Stimulated activated CD8-positive, alpha-beta memory T cell treated with anti-CD3 and anti-CD28 coated beads, Interleukin-15, amount 100 ng/mL, for 4 hours (primary cell): ENCODE measurements around the gene CENPX.

Source experiments
- DNase-seq, 2 donors: peaks; one replicate each; pipeline ENCODE4 v3.0.0-alpha.2; 2020; ENCODE audit warnings: low read depth in 2 of 2

The CENPX gene

DNA sequence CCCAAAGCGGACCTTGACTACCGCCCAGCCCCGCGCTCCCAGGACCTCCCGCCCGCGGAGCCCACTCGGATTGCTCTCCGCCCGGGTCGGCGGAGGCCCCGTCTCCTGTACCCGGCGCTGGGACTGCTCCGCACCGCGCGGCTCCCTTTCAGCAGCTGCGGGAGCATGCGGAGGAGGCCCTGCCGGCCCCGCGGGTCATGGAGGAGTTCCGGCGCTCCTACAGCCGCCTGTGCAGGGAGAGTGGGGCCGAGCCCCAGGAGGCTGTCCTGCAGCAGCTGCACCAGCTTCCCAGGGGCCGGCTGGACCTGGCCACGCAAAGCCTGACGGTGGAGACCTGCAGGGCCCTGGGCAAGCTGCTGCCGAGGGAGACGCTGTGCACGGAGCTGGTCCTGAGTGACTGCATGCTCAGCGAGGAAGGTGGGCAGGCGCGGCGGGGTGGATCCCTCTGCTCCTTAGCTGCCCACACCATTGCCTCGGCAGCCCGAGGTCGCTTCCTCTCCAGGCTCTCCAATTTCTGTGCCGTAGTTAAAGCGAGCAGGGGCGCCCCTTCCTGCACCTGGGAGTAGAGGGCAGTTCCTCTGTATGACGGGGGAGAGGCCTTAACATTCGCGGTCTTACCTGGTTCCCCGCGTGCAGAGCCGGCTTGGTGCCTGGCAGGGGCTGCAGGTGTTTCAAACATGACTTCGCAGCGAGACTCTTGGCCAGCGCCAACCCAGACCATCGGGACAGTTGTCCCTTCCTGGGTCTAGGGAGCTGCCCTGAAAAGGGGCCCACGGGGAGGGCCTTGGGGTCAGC, 966 bp upstream of the CENPX start:
- DNase-seq: no peak

- DNase-seq: peak; percentile 99 to 100
Measured at GRCh38 chr17:82022981-82023446, 336 bp upstream of the CENPX start, which contains the start of gene LRRC45. LRRC45 (plus strand) TSS chr17:82023305; CDS start chr17:82023644, 339 bp downstream.

DNA sequence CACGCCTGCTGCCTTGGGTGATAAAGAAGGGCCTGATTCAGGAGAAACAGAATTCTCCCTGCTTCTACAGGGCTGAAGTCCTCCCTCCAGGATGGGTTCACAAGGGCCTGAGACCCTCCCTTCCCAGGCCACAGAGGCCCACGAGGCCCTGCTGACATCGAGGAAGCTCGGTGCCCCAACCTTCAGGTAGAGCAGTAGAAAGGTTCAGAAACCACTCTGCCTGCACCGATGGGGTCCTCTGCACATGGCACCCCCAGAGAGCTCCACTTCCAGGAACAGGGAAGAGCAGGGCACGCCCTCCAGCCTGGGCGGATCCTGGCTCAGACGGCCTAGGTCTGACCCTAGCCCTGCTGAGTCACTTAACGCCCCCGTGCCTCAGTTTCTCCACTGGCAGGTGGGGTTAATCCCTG, 773 bp downstream of the CENPX start:
- DNase-seq: no peak

DNA sequence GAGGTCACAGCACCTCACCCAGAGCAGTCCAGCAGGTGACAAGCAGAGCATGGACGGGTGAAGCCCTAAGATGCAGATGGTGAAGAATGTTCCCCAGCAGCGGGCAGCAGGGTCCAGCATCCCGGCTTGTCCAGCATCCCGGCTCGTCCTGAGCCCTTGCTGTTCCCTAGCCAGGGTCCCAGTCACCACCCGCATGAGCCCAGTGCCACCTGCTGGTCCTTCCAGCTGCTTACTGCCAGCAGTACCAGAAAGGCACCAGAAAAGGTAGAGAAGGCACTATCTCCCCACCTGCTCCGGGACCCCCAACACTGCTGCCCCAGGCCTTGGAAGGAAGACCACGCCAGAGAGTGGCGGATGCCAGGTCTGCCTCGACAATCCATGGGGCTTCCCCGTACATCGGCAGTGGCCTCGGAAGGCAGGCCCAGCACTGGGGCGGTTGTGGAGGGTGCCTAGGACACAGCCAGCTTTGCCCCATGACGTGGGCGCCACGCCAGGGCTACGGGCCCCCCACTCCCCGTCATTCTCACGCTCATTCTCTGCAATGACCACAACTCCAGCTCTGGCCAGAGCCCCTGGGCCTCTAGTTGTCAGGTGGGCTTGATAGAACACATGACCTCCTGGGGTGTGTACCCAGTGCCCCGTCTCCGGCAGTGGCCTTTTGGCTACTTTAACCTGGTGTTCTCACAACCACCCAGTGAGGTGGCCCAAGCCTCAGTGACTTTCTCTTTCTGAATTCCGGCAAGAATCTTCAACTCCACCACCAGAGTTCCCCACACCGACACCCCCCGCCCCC, 1.4 kb downstream of the CENPX start:
- no peak for DNase-seq

DNA sequence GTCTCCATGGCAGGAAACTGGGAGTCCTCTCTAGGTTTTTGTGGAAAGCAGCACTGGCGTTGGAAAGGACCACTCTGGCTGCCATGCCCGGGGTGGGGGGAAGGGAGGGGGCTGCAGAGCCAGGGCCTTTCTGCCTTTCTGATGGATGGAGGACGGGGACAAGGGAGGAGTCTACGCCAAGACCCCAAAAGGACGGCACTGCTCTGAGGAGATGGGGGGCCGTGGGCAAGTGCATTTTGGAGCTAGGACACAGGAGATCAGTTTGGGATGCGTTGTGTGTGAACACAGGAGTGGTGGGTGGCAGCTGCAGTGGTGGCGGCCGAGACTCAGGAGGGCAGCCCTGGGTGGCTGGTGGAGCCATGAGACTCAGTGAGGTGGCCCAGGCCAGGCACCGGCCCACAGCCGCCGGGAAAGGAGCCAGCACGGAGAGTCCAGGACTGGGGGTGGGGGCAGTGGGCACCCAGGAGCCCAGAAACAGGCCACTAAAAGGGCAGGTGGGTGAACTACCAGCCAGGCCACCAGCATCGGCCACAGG, 2.0 kb downstream of the CENPX start:
- no peak for DNase-seq

GRCh38 chr17:82019690-82020571, 2.7 kb downstream of the CENPX start:
- DNase-seq: no peak

DNA sequence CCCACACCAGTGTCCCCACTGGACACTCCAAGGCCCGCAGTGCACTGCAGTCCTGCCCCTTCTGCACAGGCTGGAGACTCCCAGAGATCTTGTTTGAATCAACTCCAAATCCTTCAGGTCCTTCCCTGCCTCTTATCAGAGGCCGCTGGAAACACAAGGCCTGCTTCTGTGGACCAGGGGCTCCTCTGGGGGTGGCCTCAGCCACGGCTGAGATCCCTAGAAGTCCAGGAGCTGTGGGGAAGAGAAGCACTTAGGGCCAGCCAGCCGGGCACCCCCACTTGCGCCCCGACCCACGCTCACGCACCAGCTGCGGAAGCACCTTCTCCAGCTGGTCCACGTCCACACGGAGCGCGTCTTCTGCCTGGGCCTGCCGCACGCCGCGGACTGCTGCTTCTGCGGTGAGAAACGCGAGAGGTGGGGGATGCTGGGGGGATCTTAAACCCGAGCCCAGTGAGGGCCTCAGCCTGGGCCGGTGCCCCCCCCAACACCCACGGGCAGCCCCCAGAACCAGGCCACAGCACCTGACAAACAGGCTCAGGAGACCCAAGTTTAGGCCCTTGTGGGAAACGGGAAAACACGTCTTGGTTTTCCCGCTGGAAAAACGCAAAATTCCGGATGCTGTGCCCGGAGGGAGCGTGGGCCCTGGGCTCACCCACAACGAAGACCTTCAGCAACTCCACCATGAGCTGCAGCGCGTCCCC, 3.5 kb downstream of the CENPX start:
- DNase-seq: no peak

DNA sequence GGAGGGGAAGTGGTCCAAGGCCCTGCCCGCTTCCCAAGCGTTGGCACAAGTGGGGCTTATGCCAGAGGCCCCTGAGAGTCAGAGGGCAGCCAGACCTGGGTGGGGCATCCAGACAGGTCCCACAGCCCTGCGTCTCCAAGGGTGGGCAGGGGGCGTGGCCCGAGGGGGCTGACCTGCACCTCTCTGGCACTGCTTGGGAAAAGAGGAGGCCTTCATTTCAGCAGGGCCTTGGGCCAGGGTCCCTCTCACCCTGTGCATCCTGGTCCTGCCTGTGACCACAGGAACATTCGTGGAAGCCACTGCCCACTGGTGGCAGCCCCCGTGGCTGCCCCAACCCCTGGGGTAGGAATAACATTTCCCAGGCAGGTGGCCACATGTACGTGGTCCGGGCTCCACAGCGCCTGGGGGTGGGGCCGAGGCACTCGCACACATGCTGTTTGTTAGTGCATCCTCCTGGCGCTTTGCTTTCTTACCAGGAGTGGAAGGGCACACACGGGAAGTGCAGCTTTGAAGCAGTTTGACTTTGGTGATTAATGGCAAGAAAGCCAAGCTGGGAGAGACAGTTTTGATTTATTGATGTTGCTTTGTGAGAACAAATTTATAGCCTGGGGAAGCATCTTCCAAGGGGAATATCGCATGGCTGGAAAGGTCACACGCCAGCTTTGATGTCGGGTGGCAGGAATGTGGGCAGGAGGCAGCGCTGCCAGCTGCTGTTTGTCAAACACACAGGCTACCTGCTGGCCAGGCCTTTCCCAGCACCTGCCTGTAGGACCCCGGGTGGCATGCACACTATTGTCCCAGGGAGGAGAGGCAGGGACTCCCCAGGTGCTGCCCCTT, 4.3 kb downstream of the CENPX start:
- no peak for DNase-seq

DNA sequence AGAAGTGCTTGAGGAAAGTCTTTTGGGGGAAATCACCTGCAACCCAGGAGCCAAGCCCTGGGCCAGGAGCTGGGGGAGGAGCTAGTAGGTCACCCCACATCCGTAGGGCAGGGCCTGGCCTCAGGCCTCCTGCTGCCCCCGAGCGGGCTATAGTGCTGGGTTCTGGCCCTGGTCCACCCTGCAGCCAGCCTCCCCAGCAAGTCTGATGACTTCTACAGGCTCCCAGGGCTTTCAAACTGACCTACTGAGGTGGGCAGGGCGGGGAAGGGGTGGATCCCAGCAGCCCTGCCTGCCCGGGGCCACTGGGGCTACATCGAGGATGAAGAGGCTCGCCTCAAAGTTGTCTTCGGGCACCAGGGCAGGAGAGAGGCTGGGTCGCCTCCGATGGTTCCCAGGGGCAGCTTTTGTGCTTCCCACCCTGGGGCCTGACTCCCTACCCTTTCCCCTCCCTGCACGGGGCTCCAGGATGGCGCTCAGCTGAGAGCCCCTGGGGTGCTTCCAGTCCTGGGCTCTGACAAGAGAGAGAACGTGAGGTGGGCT, 5.0 kb downstream of the CENPX start:
- no peak for DNase-seq

- no peak for DNase-seq
Measured at GRCh38 chr17:82016875-82017459, 5.7 kb downstream of the CENPX start.

DNA sequence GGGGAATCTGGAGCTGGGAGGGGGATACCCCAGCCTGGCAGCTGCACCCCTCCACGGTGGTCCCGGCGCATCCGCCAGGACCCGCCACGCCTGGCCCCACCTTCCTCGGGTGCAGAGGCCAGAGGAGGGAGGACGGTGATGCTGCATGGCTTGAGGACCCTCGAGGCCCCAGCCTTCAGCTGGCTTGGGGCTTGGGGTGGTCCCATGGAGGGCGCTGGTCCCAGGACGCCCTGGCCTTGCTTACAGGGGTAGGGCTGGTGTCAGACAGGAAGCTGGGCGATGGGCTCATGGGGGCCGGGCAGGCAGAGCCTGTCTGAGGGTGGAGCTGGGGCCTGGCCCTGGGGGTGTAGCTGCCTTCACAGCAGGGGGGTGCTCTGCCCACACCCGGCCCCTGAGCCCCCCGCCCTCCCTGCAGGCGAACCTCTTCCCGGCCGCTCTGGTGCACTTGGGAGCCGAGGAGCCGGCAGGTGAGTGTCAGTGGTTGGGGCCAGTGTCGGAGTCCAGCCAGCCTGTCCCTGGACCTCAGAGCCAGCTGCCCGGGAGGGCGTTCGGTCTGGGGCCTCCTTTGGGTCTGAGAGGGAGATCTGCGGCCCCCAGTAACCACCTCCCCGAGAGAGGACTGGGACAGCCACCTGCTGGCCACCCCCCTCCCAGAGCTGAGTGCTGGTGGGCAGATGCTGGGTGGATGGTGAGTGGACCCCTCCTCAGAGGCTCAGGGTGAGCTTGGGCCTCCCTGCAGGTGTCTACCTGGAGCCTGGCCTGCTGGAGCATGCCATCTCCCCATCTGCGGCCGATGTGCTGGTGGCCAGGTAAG, 6.4 kb downstream of the CENPX start:
- no peak for DNase-seq

DNA sequence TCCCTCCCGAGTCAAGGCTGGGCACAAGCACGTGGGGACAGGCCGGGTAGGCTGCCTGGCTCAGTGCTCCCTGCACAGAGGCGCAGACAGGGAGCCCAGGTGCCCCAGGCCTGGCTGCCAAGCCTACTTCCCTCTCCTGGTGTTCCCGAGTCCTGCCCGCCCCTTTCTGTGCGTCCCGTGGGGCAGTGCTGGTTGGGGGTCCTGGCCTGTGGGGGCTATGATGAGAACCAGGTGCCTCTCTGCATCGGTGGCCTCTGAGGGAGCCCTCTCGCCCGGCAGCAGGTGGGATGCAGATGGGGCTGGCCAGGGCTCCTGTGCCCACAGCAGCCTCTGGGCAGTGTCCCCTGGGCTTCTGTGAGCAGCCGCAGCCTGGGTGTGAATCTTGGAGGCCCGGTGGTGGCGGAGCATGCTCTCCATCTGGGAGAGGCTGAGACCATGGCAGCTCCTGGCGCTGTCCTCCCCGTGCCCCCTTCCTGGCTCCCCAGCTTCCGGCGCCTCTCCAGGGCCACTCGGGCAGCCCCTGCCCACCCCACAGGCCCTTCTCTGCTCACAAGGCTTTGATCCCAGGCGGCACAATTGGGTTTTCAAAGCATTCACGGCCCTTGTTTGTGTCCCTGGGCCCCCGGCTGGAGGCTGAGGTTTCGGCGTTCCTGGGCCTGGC, 7.2 kb downstream of the CENPX start:
- DNase-seq: no peak

GRCh38 chr17:82014971-82015310, 7.7 kb downstream of the CENPX start:
- DNase-seq: no peak

DNA sequence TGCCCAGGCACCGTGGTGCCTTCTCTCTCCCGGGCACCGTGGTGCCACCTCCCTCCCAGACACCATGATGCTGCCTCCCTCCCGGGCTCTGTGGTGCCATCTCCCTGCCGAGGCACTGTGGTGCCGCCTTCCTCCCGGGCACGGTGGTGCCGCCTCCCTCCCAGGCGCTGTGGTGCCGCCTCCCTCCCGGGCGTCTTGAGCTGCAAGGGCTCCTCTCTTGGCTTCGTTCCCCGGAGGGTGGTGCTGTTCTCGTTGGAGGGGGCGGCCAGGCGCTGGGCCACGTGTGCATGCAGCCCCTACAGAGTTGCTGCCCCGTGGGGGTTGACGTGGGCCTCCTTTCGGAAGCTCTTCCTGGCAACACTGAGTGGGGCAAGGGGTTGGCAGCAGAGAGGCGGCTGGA, 8.2 kb downstream of the CENPX start:
- no peak for DNase-seq

- no peak for DNase-seq
Measured at GRCh38 chr17:82013772-82014321, 8.8 kb downstream of the CENPX start.

GRCh38 chr17:82013341-82013740, 9.3 kb downstream of the CENPX start:
- no peak for DNase-seq

GRCh38 chr17:82012640-82013295, 9.9 kb downstream of the CENPX start:
- no peak for DNase-seq
